ENCODE results near the gene AP3S1.

GRCh38 chr5:115795700-115796099, 46.0 kb upstream of the AP3S1 start:
- TF ChIP-seq CTCF (IDR thresholded peaks at IDR 0.05) = no peak
- no peak for TF ChIP-seq POLR2A (IDR thresholded peaks at IDR 0.05)
